IPS-15b (cell line): ENCODE measurements around the gene MAP2K7.
"Not testable (repeated sequence)": the region's sequence is repeated elsewhere in the genome, so short reads cannot be mapped to it uniquely, and the experiment has no call there.

Experiments used
- H3K27me3 ChIP-seq: one replicate; pipeline ENCODE4 v1.6.1; 2013; ENCODE audit warnings: low read length; ENCODE audit not compliant: control insufficient read depth, insufficient read depth
- H3K36me3 ChIP-seq: one replicate; pipeline ENCODE4 v1.6.1; 2013; ENCODE audit warnings: low read length; ENCODE audit not compliant: control insufficient read depth, insufficient read depth
- H3K4me1 ChIP-seq: one replicate; pipeline ENCODE4 v1.6.1; 2013; ENCODE audit warnings: mild to moderate bottlenecking, low read length; ENCODE audit not compliant: control insufficient read depth, insufficient read depth
- H3K4me3 ChIP-seq: one replicate; pipeline ENCODE4 v1.5.1; 2013; ENCODE audit warnings: low read depth, low read length
- H3K9ac ChIP-seq: one replicate; pipeline ENCODE4 v1.6.1; 2013; ENCODE audit warnings: low read depth, mild to moderate bottlenecking, low read length
- H3K9me3 ChIP-seq: one replicate; pipeline ENCODE4 v1.6.1; 2013; ENCODE audit warnings: mild to moderate bottlenecking, low read length; ENCODE audit not compliant: control insufficient read depth, insufficient read depth

MAP2K7 gene

DNA sequence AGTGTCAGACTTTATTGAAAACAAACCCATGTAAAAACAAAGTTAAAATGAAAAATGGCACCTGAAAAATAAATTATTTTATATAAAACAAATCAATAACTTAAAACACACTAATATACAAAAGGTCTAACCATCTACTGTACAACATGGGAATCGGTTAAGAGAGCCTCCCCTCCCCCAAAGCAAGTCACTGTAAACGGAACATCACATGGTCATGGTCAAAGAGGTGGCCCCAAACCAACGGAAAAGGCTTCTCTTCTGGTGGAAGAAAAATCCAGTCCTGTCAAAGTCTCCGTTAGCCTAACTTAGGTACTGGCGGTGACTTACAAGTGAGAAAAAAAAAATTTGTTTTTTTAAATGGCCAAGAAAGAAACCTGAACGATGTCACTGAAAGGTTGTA is 55.5 kb downstream of the MAP2K7 start:
- Histone ChIP-seq H3K4me3 (no peak overlapping the region), H3K9ac (no peak overlapping the region), H3K36me3 (peaks cover 21% of the 10 kb centered on the region), H3K9me3 (no peaks in the 10 kb centered on the region), H3K27me3 (no peaks in the 10 kb centered on the region), H3K4me1 (no peaks in the 10 kb centered on the region)

DNA sequence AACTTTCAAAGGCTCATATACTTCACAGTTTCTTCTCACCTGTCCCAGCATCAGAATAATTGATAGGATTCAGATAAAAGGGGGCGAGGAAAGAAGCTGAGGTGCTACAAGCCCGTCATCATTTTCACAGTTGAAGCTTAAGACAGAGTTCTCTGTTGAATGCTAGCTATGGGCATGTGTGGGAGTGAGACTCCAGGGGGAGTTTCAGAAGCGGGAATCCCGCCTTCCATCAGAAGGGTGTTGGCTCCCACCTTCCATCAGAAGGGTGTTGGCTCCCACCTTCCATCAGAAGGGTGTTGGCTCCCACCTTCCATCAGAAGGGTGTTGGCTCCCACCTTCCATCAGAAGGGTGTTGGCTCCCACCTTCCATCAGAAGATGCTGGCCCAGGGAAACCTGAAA is 57.4 kb downstream of the MAP2K7 start:
- H3K36me3 ChIP-seq = peaks cover 31% of the 10 kb centered on the region
- H3K4me3 ChIP-seq, H3K27me3 ChIP-seq, H3K9ac ChIP-seq, H3K4me1 ChIP-seq, H3K9me3 ChIP-seq: not testable (repeated sequence)

DNA sequence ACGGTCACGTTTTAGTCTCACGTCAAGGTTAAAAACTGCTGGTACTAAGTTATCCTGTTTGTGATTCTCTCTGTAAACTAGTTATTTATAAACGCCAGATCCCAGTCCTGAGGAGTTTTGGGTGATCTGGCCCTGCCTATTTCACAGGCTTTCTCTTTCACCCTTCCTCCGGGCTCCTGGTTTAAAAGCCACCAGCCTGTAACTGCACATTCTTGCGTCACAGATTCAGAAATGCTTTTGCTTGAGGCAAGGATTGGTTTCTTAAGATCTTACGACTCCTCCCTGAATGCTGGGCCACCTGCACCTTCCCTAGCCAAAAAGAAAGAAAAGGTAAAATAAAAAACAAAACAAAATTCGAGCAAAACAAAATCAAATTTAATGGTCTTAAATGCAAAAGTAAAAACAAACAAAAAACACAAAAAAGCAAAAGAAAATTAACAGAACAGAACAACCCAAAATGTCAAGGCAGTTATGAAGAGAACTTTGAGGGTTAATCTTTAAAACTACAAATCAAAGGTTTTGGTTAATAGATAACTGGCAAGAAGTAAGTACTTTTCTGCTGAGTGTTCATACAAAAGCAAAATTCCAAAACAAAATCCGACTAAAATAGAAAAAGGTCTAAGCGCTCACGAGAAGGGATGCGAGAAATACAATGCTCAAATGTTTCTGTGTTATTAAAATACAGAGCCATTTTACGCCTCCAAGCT is 58.4 kb downstream of the MAP2K7 start:
- peaks cover 39% of the 10 kb centered on the region for H3K36me3 ChIP-seq

DNA sequence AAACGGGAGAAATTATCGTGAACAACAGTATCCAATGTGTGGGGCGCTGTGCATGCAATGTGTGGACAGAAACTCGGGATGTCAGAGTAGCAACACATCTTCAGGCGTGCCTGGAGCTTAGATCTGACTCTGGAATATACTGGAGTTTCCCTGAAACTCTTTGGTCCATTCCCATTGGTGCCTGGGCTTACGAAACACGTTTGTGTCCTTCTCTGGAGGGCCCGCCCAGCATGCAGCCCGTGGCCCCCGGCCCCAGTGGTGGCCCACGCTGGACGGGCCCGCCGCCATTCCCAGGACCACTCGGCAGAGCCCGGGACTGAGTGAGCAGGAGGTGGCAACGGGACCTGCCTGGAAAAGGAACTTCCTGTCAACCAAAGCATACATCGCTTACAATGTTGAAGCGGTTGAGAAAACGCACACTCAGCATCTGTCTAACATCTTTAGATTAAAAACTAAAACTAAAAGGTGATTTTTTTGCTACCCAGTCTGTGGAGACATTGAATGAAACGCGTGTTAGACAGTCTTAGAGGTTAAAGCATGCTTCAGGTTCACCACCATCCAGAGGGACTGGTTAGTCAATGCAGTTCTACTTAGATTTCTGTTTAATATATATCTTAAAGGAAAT is 59.1 kb downstream of the MAP2K7 start:
- Histone ChIP-seq H3K36me3 (peaks cover 46% of the 10 kb centered on the region), H3K9me3 (no peaks in the 10 kb centered on the region), H3K4me3 (no peak overlapping the region), H3K27me3 (no peaks in the 10 kb centered on the region), H3K4me1 (no peaks in the 10 kb centered on the region), H3K9ac (no peak overlapping the region)

More for the DNA sequence above, 58.4 kb downstream of the MAP2K7 start:
- no peak overlapping the region for H3K9ac ChIP-seq
- no peak overlapping the region for H3K4me3 ChIP-seq
- H3K9me3 ChIP-seq = no peaks in the 10 kb centered on the region
- H3K27me3 ChIP-seq = no peaks in the 10 kb centered on the region
- no peaks in the 10 kb centered on the region for H3K4me1 ChIP-seq

DNA sequence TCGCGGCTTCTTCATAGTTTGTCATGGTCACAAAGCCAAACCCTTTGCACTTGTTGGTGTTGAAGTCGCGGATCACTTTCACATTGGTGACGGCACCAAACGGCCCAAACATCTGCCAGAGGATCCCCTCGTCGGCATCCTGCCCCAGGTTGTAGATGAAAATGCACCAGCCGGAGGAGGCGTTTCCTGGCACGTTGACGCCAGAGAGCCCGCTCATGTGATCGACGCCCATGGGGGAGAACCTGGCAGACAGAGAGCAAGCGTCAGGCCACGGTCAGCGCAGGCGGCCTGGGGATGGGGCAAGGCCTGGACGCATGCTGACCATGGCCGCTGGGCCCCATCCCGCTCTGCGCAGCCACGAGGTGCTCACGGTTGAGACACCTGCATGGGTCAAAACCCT is 59.9 kb downstream of the MAP2K7 start:
- Histone ChIP-seq H3K9ac (no peak overlapping the region), H3K36me3 (peaks cover 51% of the 10 kb centered on the region), H3K4me3 (no peak overlapping the region), H3K27me3 (no peaks in the 10 kb centered on the region), H3K9me3 (no peaks in the 10 kb centered on the region), H3K4me1 (no peaks in the 10 kb centered on the region)
